HepG2 (cell line): ENCODE results near the gene ZNF618. TPM values are rescaled to one million over a fixed set of nuclear protein-coding genes. Genes with fewer than 3 reads are reported as not detected.

ENCODE experiments used
- ATAC-seq: fragments of 200-7000 bp; cut with Tn5 transposase; 3 replicates; pipeline ENCODE4 v1.9.1; 2020; ENCODE audit warnings: mild to moderate bottlenecking, moderate library complexity
- BruUV-seq: library from RNA; stranded (reverse); fragments of 400-500 nt; replicated peaks from 2 replicates; lab custom pipeline; 2021; lab: Mats Ljungman, UMichigan
- CTCF ChIA-PET: fragments of 300-600 bp; formaldehyde crosslinking; extraction: SDS; loops from one replicate; lab custom pipeline; 2021; ENCODE audit warnings: low total read pairs, inconsistent platforms, low intra/inter-chr PET ratio; lab: Yijun Ruan, JAX
- POLR2A ChIA-PET: fragments of 350-600 bp; sonication (Branson Sonifier 250); formaldehyde crosslinking; loops from one replicate; lab custom pipeline; 2020; ENCODE audit warnings: antibody characterized with exemption, inconsistent platforms; lab: Yijun Ruan, JAX
- DNase-seq: peaks from one replicate; pipeline ENCODE4 v3.0.0-alpha.2; 2015; ENCODE audit warnings: low spot score
- FAIRE-seq: peaks from 3 replicates; lab custom pipeline; 2011; peaks lifted over from hg19 to GRCh38; lab: Jason Lieb, UNC
- H2AFZ ChIP-seq: one replicate; pipeline ENCODE4 v1.6.1; 2011; ENCODE audit warnings: low read length, inconsistent platforms
- H3K27ac ChIP-seq: fragments of 300-600 bp; 3 replicates; pipeline ENCODE4 v1.8.0; 2011; ENCODE audit warnings: mixed run types, mild to moderate bottlenecking, mixed read lengths, low read length, inconsistent platforms; ENCODE audit not compliant: insufficient read depth; ENCODE audit errors: extremely low read length
- H3K27me3 ChIP-seq, 2 experiments: fragments of 200-600 bp in 1 of 2; 2 replicates in 1 of 2; 3 replicates in 1 of 2; pipeline versions ENCODE4 v1.6.0 to v1.8.0; 2011; ENCODE audit warnings: low read length in 2 of 2, mild to moderate bottlenecking in 2 of 2, moderate library complexity in 2 of 2, inconsistent platforms in 1 of 2; ENCODE audit not compliant: insufficient read depth in 2 of 2, control insufficient read depth in 1 of 2
- H3K36me3 ChIP-seq, 2 experiments: fragments of 200-600 bp in 1 of 2; replicated peaks in 1 of 2; 2 replicates in 1 of 2; 3 replicates in 1 of 2; pipeline versions ENCODE4 v1.5.1 to v1.8.0; 2011; ENCODE audit warnings: low read length in 2 of 2, inconsistent platforms in 1 of 2; ENCODE audit not compliant: insufficient read depth in 2 of 2, control insufficient read depth in 1 of 2
- H3K4me1 ChIP-seq: 2 replicates; pipeline ENCODE4 v1.5.1; 2012; ENCODE audit warnings: low read length, inconsistent platforms; ENCODE audit not compliant: insufficient read depth
- H3K4me2 ChIP-seq: 2 replicates; pipeline ENCODE4 v1.6.0; 2011; ENCODE audit warnings: low read depth, low read length, inconsistent platforms
- H3K4me3 ChIP-seq, 3 experiments: fragments of 200-600 bp in 1 of 3; sonication (generic), shearing (Covaris generic) in 1 of 3; replicated peaks in 1 of 3; 2 replicates each; pipeline ENCODE4 v1.5.1; 2011 to 2016; ENCODE audit warnings: low read length in 3 of 3, inconsistent platforms in 2 of 3, low read depth in 2 of 3, mild to moderate bottlenecking in 2 of 3, control low read depth in 1 of 3, mixed read lengths in 1 of 3; ENCODE audit not compliant: insufficient read depth in 1 of 3
- H3K79me2 ChIP-seq: one replicate; pipeline ENCODE4 v1.6.1; 2011; ENCODE audit warnings: low read length, inconsistent platforms; ENCODE audit not compliant: insufficient read depth
- H3K9ac ChIP-seq: 2 replicates; pipeline ENCODE4 v1.6.0; 2011; ENCODE audit warnings: mild to moderate bottlenecking, low read depth, low read length, inconsistent platforms; ENCODE audit not compliant: insufficient read depth
- H3K9me3 ChIP-seq: 2 replicates; pipeline ENCODE4 v1.5.1; 2012; ENCODE audit warnings: mild to moderate bottlenecking, low read length
- H4K20me1 ChIP-seq: 2 replicates; pipeline ENCODE4 v1.6.0; 2011; ENCODE audit warnings: inconsistent platforms, mild to moderate bottlenecking, low read length, moderate library complexity; ENCODE audit not compliant: insufficient read depth
- BRD4 ChIP-seq: sonication (generic); formaldehyde crosslinking; IDR thresholded peaks from 2 replicates; pipeline ENCODE4 v1.4.0; 2020; ENCODE audit warnings: missing genetic modification reagents
- DPF2 ChIP-seq: sonication (generic); formaldehyde crosslinking; IDR thresholded peaks from 2 replicates; pipeline ENCODE4 v1.4.0; 2020; ENCODE audit warnings: mild to moderate bottlenecking, low read depth, missing genetic modification reagents, borderline replicate concordance
- FLYWCH1 ChIP-seq: sonication (generic); formaldehyde crosslinking; IDR thresholded peaks from 2 replicates; pipeline ENCODE4 v1.8.1; 2023; ENCODE audit warnings: mild to moderate bottlenecking, missing genetic modification reagents
- IRF2 ChIP-seq: IDR thresholded peaks from 2 replicates; pipeline ENCODE4 v1.6.1; 2018; ENCODE audit warnings: missing genetic modification reagents, missing compliant biosample characterization
- MYPOP ChIP-seq: sonication (generic); formaldehyde crosslinking; IDR thresholded peaks from 2 replicates; pipeline ENCODE4 v1.8.1; 2023; ENCODE audit warnings: mild to moderate bottlenecking, moderate library complexity, missing genetic modification reagents
- PAF1 ChIP-seq: IDR thresholded peaks from 2 replicates; pipeline ENCODE4 v1.6.1; 2016; ENCODE audit warnings: missing genetic modification reagents, missing compliant biosample characterization
- PITX1 ChIP-seq: sonication (generic); formaldehyde crosslinking; IDR thresholded peaks from 2 replicates; pipeline ENCODE4 v1.5.1; 2020; ENCODE audit warnings: mild to moderate bottlenecking, missing genetic modification reagents
- PRDM4 ChIP-seq: sonication (generic); formaldehyde crosslinking; IDR thresholded peaks from 2 replicates; pipeline ENCODE4 v1.9.0; 2021; ENCODE audit warnings: missing genetic modification reagents, borderline replicate concordance
- PREB ChIP-seq: sonication (generic); formaldehyde crosslinking; IDR thresholded peaks from 2 replicates; pipeline ENCODE4 v1.4.0; 2020; ENCODE audit warnings: missing genetic modification reagents
- ZMYM2 ChIP-seq: sonication (generic); formaldehyde crosslinking; IDR thresholded peaks from 2 replicates; pipeline ENCODE4 v1.8.0; 2022; ENCODE audit warnings: mild to moderate bottlenecking, missing genetic modification reagents
- ZNF34 ChIP-seq: sonication (generic); formaldehyde crosslinking; IDR thresholded peaks from 2 replicates; pipeline ENCODE4 v1.4.0; 2020; ENCODE audit warnings: mild to moderate bottlenecking, missing genetic modification reagents, borderline replicate concordance
- ZNF354B ChIP-seq: sonication (generic); formaldehyde crosslinking; IDR thresholded peaks from 2 replicates; pipeline ENCODE4 v1.8.0; 2022; ENCODE audit warnings: mild to moderate bottlenecking, missing genetic modification reagents
- ZNF510 ChIP-seq: sonication (generic); formaldehyde crosslinking; IDR thresholded peaks from 2 replicates; pipeline ENCODE4 v1.4.0; 2020; ENCODE audit warnings: low read depth, mild to moderate bottlenecking, missing genetic modification reagents
- ZNF720 ChIP-seq: sonication (generic); formaldehyde crosslinking; IDR thresholded peaks from 2 replicates; pipeline ENCODE4 v1.4.0; 2020; ENCODE audit warnings: missing genetic modification reagents
- WGBS: methylation state at CpG from one replicate; pipeline ENCODE4 v1.1.6; 2017; ENCODE audit warnings: low lambda C conversion rate; 5-methylcytosine and 5-hydroxymethylcytosine counted together
- in situ Hi-C: cut with HindIII; loops from 2 replicates; pipeline ENCODE4 v1.10.0; 2017; ENCODE audit warnings: low pct_unique_long_range_greater_than_20kb; ENCODE audit not compliant: extremely low pct_ligation_motif_present
- intact Hi-C: fragments of 100-400 bp; cut with micrococcal nuclease; formaldehyde crosslinking; loops from one replicate; pipeline ENCODE4 v1.10.0; 2022; ENCODE audit not compliant: unreplicated experiment
- polyA plus RNA-seq, 8 experiments: library from polyadenylated mRNA; depleted of rRNA in 3 of 8; stranded (reverse) in 7 of 8; unstranded in 1 of 8; fragments of >200 nt; fragmentation: Illumina TruSeq in 4 of 8; extraction: Trizol in 4 of 8; gene quantifications; 2 replicates each; pipeline versions ENCODE4 v1.2.1 to v1.2.3, GENCODE V29; 2011 to 2016; ENCODE audit warnings: low read depth in 4 of 8, missing spikeins in 1 of 8, mixed read lengths in 1 of 8; ENCODE audit not compliant: insufficient read depth in 1 of 8
- total RNA-seq, 5 experiments: library from RNA; depleted of rRNA; stranded (reverse); fragments of >200 nt; fragmentation: Illumina TruSeq; extraction: Trizol; gene quantifications; 2 replicates each; pipeline ENCODE4 v1.2.3, GENCODE V29; 2016; ENCODE audit warnings: low read depth in 1 of 5

Gene ZNF618
- total and polyA plus RNA-seq, 2 of the 13 experiments (the other 11 are each of a cell fraction or from before 2014, with no cell fraction given), result 0.07 TPM

- Histone ChIP-seq H2AFZ (no peak overlapping the region), H3K9me3 (no peaks in the 10 kb centered on the region), H3K36me3 (no peaks in the 10 kb centered on the region; a peak in 1 of 5 replicates), H3K79me2 (no peaks in the 10 kb centered on the region), H3K4me2 (no peak overlapping the region), H3K4me1 (no peaks in the 10 kb centered on the region), H3K27me3 (peaks cover 1 to 17% of the 10 kb centered on the region in 2 experiments; a peak in 2 of 5 replicates), H3K27ac (no peak overlapping the region), H4K20me1 (0 out of 2 replicates have a peak, but pooled peaks cover 2% of the 10 kb centered on the region), H3K9ac (no peak overlapping the region), H3K4me3 (no peak overlapping the region)
- in situ Hi-C loops, result no loop called here
- ATAC-seq (no peak), FAIRE-seq (no peak), DNase-seq (no peak)
- TF ChIP-seq PRDM4 (CRISPR knock-in tag) (no peak), DPF2 (CRISPR knock-in tag) (no peak), ZNF510 (CRISPR knock-in tag) (no peak), FLYWCH1 (CRISPR knock-in tag) (no peak), ZNF354B (CRISPR knock-in tag) (no peak), IRF2 (CRISPR knock-in tag) (no peak), ZNF34 (CRISPR knock-in tag) (no peak), PITX1 (CRISPR knock-in tag) (no peak), PREB (CRISPR knock-in tag) (no peak), MYPOP (CRISPR knock-in tag) (no peak), ZNF720 (CRISPR knock-in tag) (no peak), ZMYM2 (CRISPR knock-in tag) (no peak), BRD4 (CRISPR knock-in tag) (no peak), PAF1 (CRISPR knock-in tag) (no peak)
- no TSS peak for BruUV-seq
- WGBS, result 38% methylated on average over 7 of the region's 8 CpGs
- ChIA-PET POLR2A (no interaction called here), CTCF (no interaction called here)
- intact Hi-C loops, result no loop called here
Measured at GRCh38 chr9:113976915-113977314, 100.8 kb downstream of the ZNF618 start.
